OCI-LY1 (cell line): Measurements from ENCODE around the gene SUMO1.

ENCODE experiments used
- EZH2 ChIP-seq: fragments of 200-600 bp; sonication (generic), shearing (Covaris generic); IDR thresholded peaks from 2 replicates; pipeline ENCODE4 v1.8.0; 2017; ENCODE audit warnings: borderline replicate concordance, mixed run types, mild to moderate bottlenecking, antibody characterized with exemption, low read length, moderate library complexity, mixed read lengths
- TF ChIP-seq, protein P1 (sequence below): fragments of 200-600 bp; sonication (generic), shearing (Covaris generic); IDR thresholded peaks from 2 replicates; pipeline ENCODE4 v1.5.1; 2017; ENCODE audit warnings: mild to moderate bottlenecking, antibody characterized with exemption, low read length, moderate library complexity, mixed read lengths

DNA sequence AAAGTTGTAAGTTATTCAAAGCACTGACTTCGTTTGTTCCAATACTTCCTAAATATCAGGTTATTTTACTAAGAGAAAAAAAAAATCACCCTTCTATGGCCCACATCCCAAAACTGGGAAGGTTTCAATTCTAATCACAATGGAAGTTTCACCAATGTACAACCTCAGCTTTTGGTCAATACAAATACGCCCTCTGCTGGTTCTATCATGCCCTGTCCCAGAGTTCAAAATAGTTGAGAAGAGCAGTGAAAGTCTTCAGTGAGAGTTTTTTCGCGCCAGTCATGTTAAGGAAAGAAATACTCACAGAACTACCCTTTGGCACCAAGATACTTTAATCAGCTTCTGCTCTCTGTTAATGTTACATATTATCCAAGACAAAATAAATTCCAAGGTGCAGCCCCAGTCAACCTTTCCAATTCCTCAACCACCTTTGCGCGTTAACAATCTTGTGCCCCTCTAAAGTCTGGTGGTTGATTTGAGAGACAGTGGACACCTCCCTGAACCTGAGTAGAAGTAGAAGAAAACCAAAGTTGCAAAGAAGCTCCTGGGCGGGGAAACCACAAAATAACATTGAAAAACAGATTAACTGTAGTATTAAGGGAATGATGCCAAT is 59.9 kb downstream of the SUMO1 start:
- TF ChIP-seq, protein P1, sequence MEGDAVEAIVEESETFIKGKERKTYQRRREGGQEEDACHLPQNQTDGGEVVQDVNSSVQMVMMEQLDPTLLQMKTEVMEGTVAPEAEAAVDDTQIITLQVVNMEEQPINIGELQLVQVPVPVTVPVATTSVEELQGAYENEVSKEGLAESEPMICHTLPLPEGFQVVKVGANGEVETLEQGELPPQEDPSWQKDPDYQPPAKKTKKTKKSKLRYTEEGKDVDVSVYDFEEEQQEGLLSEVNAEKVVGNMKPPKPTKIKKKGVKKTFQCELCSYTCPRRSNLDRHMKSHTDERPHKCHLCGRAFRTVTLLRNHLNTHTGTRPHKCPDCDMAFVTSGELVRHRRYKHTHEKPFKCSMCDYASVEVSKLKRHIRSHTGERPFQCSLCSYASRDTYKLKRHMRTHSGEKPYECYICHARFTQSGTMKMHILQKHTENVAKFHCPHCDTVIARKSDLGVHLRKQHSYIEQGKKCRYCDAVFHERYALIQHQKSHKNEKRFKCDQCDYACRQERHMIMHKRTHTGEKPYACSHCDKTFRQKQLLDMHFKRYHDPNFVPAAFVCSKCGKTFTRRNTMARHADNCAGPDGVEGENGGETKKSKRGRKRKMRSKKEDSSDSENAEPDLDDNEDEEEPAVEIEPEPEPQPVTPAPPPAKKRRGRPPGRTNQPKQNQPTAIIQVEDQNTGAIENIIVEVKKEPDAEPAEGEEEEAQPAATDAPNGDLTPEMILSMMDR: peak; percentile 85
- no peak for TF ChIP-seq EZH2
